ENCODE data around the gene CRHR1. TPM values are rescaled to one million over a fixed set of nuclear protein-coding genes. Genes with fewer than 3 reads are reported as not detected.

The CRHR1 gene
- total RNA-seq, 1 donor from 2014 or later, result not detected

GRCh38 chr17:45761957-45762565, 22.1 kb upstream of the CRHR1 start:
- Histone ChIP-seq H3K36me3 (no peaks in the 10 kb centered on the region), H3K27me3 (no peaks in the 10 kb centered on the region), H3K27ac (no peak overlapping the region), H3K9me3 (no peaks in the 10 kb centered on the region), H3K4me3 (no peak overlapping the region), H3K4me1 (no peaks in the 10 kb centered on the region)
- intact Hi-C loops (cut with DNase I), result no loop called here
- TF ChIP-seq CTCF (IDR thresholded peaks at IDR 0.05), result no peak
- no peak for DNase-seq (ENCODE audit: low spot score in 2 of 2)

GRCh38 chr17:45763182-45763581, 20.9 kb upstream of the CRHR1 start:
- intact Hi-C loops (cut with DNase I), result no loop called here
- Histone ChIP-seq H3K4me3 (no peak overlapping the region), H3K27ac (no peak overlapping the region), H3K27me3 (no peaks in the 10 kb centered on the region), H3K36me3 (no peaks in the 10 kb centered on the region), H3K4me1 (no peaks in the 10 kb centered on the region), H3K9me3 (no peaks in the 10 kb centered on the region)
- no peak for DNase-seq (ENCODE audit: low spot score in 2 of 2)
- TF ChIP-seq CTCF (IDR thresholded peaks at IDR 0.05), result no peak

GRCh38 chr17:45764479-45764878, 19.6 kb upstream of the CRHR1 start:
- H3K27me3 ChIP-seq, result no peaks in the 10 kb centered on the region
- no peak for DNase-seq (ENCODE audit: low spot score in 2 of 2)

GRCh38 chr17:45768000-45768399, 16.1 kb upstream of the CRHR1 start:
- no peak for TF ChIP-seq CTCF (IDR thresholded peaks at IDR 0.05)
- H3K27me3 ChIP-seq, result no peaks in the 10 kb centered on the region
- intact Hi-C loops (cut with DNase I), result no loop called here
- H3K4me1 ChIP-seq, result no peaks in the 10 kb centered on the region
- H3K27ac ChIP-seq, result no peak overlapping the region
- DNase-seq (ENCODE audit: low spot score in 2 of 2), result no peak
- no peak overlapping the region for H3K4me3 ChIP-seq
- no peaks in the 10 kb centered on the region for H3K9me3 ChIP-seq
- H3K36me3 ChIP-seq, result no peaks in the 10 kb centered on the region

More at GRCh38 chr17:45764479-45764878, 19.6 kb upstream of the CRHR1 start:
- H3K4me1 ChIP-seq, result no peaks in the 10 kb centered on the region
- intact Hi-C loops (cut with DNase I), result no loop called here
- H3K36me3 ChIP-seq, result no peaks in the 10 kb centered on the region
- TF ChIP-seq CTCF (IDR thresholded peaks at IDR 0.05), result no peak
- H3K27ac ChIP-seq, result no peak overlapping the region
- H3K4me3 ChIP-seq, result no peak overlapping the region
- H3K9me3 ChIP-seq, result no peaks in the 10 kb centered on the region

- DNase-seq (ENCODE audit: low spot score in 2 of 2), result no peak
- no peak for TF ChIP-seq CTCF (IDR thresholded peaks at IDR 0.05)
- intact Hi-C loops (cut with DNase I), result no loop called here
- no peak overlapping the region for H3K4me3 ChIP-seq
- H3K27me3 ChIP-seq, result no peaks in the 10 kb centered on the region
- H3K36me3 ChIP-seq, result no peaks in the 10 kb centered on the region
- no peak overlapping the region for H3K27ac ChIP-seq
- no peaks in the 10 kb centered on the region for H3K4me1 ChIP-seq
- no peaks in the 10 kb centered on the region for H3K9me3 ChIP-seq
Observed at GRCh38 chr17:45770632-45771270, 13.4 kb upstream of the CRHR1 start.
